Germinal center (tissue), 1 donor: ENCODE measurements around the gene CPA3.

Experiments used
- DNase-seq: peaks from one replicate; pipeline ENCODE4 v3.0.0; 2012; ENCODE audit warnings: mixed read lengths, low spot score

CPA3 gene

DNA sequence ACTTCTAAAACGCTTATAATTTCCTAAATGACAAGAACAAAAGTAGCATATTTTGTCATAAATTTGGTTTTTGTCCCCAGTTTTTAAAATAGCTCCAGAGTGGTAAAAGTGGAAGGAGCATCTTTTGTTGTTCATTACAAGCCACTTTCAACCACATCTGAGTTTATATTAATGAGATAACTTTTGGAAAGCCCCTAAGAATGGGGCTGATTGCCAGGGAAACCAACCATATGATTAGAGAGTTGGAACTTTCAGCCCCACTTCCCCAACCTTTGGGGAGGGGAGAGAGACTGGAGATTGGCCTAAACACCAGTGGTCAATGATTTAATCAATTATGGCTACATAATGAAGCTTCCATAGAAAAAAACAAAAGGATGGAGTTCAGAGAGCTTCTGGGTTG, 57.4 kb downstream of the CPA3 start:
- DNase-seq: no peak

DNA sequence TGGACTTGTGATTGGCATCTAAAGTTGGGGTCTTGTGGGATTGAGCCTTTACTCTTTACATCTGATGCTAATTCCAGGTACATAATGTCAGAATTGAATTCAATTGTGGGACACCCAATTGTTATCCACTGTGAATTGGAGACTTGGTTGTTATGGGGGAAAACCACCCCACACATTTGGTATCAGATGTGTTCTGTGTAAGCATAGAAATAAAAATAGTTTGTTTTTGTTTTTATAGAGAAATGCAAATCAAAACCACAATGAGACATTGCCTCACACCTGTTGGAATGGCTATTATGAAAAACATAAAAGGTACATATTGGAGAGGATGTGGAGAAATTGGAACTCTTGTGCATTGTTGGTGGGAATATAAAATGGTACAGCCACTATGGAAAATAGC, 58.5 kb downstream of the CPA3 start:
- no peak for DNase-seq

DNA sequence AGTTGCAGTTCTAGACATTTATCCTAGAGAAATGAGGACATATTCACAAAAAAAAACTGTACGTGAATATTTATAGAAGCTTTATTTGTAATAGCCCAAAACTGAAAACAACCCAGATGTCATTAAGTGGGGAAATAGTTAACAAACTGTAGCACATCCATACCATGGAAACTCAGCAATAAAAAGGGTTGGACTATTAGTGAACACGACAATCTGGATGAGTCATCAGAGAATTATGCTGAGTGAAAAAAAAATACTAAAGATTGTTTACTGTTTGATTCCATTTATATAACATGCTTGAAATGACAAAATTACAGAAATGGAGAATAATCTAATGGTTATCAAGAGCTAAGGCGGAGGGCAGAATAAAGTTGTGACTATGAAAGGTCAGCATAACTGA, 59.5 kb downstream of the CPA3 start:
- no peak for DNase-seq

DNA sequence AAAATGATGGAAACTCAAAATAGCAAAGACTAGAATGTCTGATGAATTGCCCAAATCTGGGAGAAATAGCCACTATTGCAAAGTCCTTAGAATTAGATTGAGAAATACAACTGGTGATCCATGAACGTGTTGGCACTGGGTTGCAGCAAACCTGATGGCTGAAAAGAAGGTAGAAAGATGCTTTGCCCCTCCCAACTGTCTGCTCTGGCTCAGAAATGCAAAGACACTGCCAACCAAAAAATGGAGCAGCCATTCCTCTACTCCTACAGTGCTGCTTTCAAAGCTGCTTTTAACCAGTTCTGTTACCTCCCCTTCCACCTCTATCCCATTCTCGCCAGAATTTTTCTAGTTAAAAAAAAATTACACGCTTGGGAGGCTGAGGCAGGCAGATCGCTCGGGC, 60.7 kb downstream of the CPA3 start:
- DNase-seq: no peak

DNA sequence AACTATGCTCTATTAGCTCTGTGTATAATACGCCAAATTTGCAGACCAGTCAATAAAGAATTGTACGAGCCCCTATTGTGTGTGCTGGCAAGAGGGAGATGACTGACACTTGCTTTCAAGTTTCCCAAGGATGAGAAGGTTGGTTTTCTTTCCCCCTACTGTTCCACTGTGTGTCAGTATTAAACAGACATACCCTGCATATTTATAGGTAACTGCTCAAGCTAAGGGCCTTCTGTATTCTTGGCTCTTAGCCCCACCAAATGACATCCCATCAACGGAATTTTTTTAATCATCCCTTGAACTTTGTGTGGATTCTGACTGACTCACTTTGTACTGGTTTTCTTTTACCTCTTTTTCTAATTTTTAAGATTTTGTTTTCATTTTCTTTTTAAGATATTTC, 65.7 kb downstream of the CPA3 start:
- DNase-seq: no peak

DNA sequence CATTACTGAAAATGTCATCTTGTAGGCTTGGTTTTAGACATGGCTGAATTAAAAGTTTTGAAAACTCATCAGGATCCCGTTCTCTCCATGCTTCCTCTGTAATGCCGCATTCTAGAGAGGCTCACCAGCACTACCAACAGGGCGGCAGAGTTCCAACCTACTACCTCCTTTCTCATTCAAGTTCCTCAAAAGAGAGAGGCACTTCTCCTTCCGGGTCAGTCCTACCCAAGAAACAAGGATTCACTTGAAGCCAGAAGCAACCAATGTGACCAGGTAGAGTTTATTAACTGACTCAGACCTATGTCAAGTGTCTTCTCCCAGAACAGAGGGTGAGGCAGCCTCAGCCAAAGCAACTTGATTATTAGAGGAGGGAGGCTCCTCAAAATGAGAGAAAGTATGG, 66.5 kb downstream of the CPA3 start:
- no peak for DNase-seq

DNA sequence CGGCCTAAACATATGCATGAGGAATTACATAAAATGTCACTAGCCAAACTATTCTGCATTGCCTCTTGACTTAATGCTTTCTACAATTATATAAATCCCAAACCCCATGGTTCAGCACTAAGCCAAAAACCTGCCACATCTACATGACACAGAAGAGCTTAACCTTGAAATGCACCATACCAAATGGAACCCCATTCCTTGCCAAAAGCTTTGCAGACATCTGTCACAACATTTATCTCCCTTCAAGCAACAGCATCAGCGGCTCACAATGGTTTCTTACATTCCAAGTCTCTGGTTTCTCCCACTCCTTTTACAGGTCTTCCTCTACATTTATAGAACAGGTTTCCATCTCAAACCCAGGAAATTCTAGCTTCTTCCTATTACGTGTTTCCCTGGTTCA, 67.9 kb downstream of the CPA3 start:
- DNase-seq: no peak

DNA sequence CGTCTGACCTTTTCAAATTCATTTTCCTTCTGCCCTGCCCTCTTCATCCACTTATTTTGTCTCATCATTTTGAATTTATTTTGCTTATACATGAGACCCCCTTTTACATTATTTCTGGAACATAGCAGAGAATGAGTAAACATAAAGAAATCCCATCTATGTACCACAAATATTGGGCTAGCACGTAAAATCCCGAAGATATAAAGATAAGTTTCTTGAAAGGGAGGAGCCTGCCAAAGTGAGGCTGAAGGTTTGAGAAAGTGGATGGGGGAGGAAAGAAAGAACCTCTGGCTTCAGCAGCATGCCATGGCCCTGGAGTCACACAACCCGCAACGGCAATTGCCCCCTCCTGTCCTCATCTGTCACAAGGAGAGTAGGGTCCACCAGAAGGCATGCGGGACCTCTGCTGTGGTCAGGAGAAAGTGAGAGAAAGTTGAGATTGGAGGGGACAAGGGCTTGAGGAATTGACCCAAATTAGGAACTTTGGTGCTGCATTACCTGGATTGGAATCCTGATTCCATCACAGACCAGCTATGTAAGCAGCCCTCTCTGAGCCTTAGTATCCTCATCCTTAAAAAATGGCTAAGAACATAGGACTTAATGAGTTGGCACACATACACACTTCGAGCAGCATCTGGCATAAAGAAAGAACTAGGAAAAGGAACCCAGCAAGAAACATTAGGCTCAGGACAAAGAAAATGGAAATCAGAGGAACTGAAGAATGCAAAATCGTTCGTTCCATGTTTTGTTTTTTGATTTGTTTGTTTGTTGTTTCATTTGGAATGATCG, 72.6 kb downstream of the CPA3 start:
- no peak for DNase-seq

DNA sequence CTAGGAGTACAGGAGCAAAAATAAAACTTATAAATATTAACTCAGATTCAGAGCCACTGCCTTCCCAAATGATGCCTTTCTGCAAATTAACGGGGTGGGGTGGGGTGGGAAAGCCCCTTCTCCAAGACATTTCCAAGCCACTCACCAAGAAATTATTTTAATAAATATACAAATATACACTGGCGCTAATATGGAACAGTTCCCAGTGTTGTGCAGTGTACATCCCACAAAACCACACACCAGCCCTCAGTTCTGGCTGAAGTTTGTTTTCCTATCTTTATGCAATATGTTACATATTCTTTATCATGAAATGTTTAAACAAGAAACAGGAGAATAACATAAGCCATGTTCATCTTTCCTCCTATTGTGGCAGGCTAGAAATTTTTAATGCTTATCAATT, 73.2 kb downstream of the CPA3 start:
- DNase-seq: no peak

DNA sequence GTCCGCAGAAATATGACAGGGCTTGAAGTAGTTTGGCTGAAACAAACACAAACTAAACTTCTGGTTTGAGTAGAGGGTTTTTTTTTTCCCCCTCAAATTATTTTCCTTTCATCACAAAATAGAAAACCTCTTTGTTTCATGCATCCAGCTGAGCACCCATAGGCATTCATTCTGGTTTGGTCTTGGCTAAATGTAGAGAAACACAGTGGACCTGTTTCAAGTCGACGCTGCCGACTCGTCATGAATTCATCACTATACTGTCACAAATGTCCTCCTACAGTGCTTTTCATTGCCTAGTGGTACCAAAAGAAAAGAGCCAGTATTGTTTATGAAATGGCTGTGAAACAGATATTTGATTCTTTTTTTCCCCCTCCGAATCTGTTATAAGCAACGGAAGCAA, 73.8 kb downstream of the CPA3 start:
- no peak for DNase-seq

DNA sequence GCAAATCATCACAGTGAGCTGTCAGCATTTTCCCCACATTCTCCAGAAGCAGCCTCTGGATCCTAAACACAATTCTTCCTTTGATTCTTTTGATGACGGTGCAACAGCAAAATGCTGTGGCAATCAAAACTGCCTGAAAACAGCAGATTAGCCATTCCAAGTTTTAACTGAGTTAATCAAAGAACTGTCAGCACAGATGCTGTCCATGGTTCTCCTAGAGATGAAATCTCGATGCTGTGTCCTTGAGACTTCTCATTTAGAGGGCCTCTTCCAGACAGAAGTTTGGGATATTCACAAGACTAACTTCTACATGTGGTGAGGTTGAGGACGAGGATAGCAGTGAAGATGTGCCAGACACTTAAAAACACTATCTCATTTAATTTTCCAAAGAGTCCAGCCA, 75.9 kb downstream of the CPA3 start:
- DNase-seq: no peak

DNA sequence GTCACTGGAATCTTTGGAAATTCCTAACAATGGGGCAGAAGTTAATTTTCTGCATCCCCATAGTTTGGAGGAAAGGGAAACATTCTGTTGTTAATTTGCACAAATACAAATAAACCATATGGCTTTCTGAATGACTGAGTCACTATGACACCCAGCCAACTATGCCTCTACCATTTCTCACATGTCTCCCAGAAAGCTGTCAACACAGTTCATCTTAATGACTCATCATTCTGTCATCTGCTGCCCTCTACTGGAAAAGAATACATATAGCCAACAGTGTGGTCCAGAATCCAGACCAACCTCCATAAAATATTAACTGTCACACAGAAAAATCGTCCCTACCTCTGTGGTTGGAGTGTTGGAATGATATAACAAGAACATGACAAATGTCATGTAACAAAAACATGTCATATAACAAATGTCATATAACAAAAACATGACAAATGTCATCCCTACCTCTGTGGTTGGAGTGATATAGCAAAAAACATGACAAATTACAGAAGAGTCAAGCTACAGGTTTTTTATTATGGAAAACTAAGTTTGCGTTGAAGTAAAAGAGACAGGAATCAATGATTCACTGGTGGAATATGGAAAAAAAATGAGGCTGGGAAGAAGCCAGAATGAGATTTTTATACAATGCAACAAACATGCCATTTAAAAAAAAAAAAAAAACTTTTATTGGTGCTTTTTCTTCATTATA, 78.6 kb downstream of the CPA3 start:
- peak; percentile 55 for DNase-seq

DNA sequence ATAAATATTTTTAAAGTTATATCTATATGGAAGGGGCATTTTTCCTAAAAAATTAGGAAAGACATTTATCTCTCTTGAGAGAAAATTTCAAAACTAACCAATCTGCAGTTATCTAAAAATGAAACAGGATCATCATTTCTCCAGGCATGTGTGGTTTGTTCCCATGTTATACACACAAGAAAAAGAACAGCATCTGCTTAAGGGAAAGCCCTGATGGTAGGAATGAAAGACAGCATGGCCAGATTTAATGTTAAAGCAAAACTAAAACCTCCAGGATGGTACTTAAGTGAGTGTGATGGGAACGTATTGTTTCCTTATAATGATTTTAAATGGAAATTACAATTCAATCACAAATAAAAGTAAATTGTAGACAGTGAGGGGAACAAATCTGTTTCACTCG, 80.0 kb downstream of the CPA3 start:
- no peak for DNase-seq
